B cell (primary cell): ENCODE measurements around the gene DLST. TPM values are rescaled to one million over a fixed set of nuclear protein-coding genes. Genes with fewer than 3 reads are reported as not detected.

Experiments used
- ATAC-seq: fragments of 200-7000 bp; cut with Tn5 transposase; one replicate; pipeline ENCODE4 v1.10.0; 2021; ENCODE audit warnings: low read depth, mild to moderate bottlenecking, moderate number of reproducible peaks, moderate library complexity
- CTCF ChIA-PET: fragments of 350-600 bp; sonication (Branson Sonifier 250); formaldehyde crosslinking; loops from one replicate; lab custom pipeline; 2021; ENCODE audit warnings: antibody characterized with exemption, inconsistent platforms; lab: Charles Lee
- POLR2A ChIA-PET: fragments of 350-600 bp; sonication (Branson Sonifier 250); formaldehyde crosslinking; loops from one replicate; lab custom pipeline; 2021; ENCODE audit warnings: antibody characterized with exemption; lab: Charles Lee
- DNase-seq: peaks from one replicate; pipeline ENCODE4 v3.0.0; 2013
- H2AFZ ChIP-seq: 2 replicates; pipeline ENCODE4 v1.6.1; 2012; ENCODE audit warnings: mild to moderate bottlenecking, low read depth, low read length; ENCODE audit not compliant: insufficient read depth, poor library complexity, severe bottlenecking
- H3K27ac ChIP-seq, 2 donors: 1 replicate in 1 of 2; 2 replicates in 1 of 2; pipeline ENCODE4 v1.5.1; 2012 to 2013; ENCODE audit warnings: low read length in 2 of 2, mild to moderate bottlenecking in 2 of 2, moderate library complexity in 1 of 2
- H3K27me3 ChIP-seq, 4 experiments: fragments of 200-600 bp in 1 of 4; sonication (generic) in 1 of 4; replicated peaks in 1 of 4; 1 replicate in 2 of 4; 2 replicates in 2 of 4; pipeline versions ENCODE4 v1.6.1 to v1.7.0; 2013 to 2016; ENCODE audit warnings: low read length in 3 of 4, mild to moderate bottlenecking in 2 of 4, mixed read lengths in 1 of 4, moderate library complexity in 1 of 4; ENCODE audit not compliant: insufficient read depth in 4 of 4, control insufficient read depth in 3 of 4; ENCODE audit errors: control extremely low read depth in 1 of 4
- H3K36me3 ChIP-seq, 2 experiments: replicated peaks in 1 of 2; 1 replicate in 1 of 2; 2 replicates in 1 of 2; pipeline versions ENCODE4 v1.6.1 to v1.7.1; 2013; ENCODE audit warnings: low read length in 1 of 2; ENCODE audit not compliant: insufficient read depth in 2 of 2, control insufficient read depth in 1 of 2; ENCODE audit errors: control extremely low read depth in 1 of 2, extremely low read depth in 1 of 2
- H3K4me1 ChIP-seq, 2 donors: fragments of 200-600 bp in 1 of 2; sonication (generic) in 1 of 2; 1 replicate in 1 of 2; 2 replicates in 1 of 2; pipeline versions ENCODE4 v1.5.1 to v1.6.1; 2013 to 2017; ENCODE audit warnings: low read length in 2 of 2; ENCODE audit not compliant: control insufficient read depth in 2 of 2, insufficient read depth in 2 of 2
- H3K4me2 ChIP-seq: replicated peaks from 2 replicates; pipeline ENCODE3; 2012; ENCODE audit warnings: mild to moderate bottlenecking, low read depth, low read length; ENCODE audit not compliant: poor library complexity, severe bottlenecking
- H3K4me3 ChIP-seq, 5 experiments: fragments of 200-600 bp in 1 of 5; sonication (generic) in 1 of 5; 1 replicate in 3 of 5; 2 replicates in 2 of 5; pipeline versions ENCODE4 v1.5.1 to v1.7.0; 2011 to 2016; ENCODE audit warnings: low read length in 4 of 5, mild to moderate bottlenecking in 4 of 5, low read depth in 2 of 5, control low read depth in 1 of 5, moderate library complexity in 1 of 5; ENCODE audit not compliant: insufficient read depth in 1 of 5; ENCODE audit errors: control extremely low read depth in 1 of 5, extremely low read depth in 1 of 5
- H3K79me2 ChIP-seq: fragments of 200-600 bp; sonication (generic); one replicate; pipeline ENCODE4 v1.6.0; 2016; ENCODE audit warnings: low read length; ENCODE audit not compliant: control insufficient read depth, insufficient read depth
- H3K9ac ChIP-seq: fragments of 200-600 bp; sonication (generic); 2 replicates; pipeline ENCODE4 v1.6.1; 2017; ENCODE audit warnings: mild to moderate bottlenecking, low read length, moderate library complexity
- H3K9me3 ChIP-seq, 3 donors: one replicate each; pipeline versions ENCODE4 v1.6.1 to v1.7.1; 2013; ENCODE audit warnings: low read length in 2 of 3; ENCODE audit not compliant: control insufficient read depth in 2 of 3, insufficient read depth in 1 of 3; ENCODE audit errors: control extremely low read depth in 1 of 3
- H4K20me1 ChIP-seq: 2 replicates; pipeline ENCODE4 v1.6.0; 2012; ENCODE audit warnings: mild to moderate bottlenecking, low read length; ENCODE audit not compliant: insufficient read depth, control insufficient read depth, poor library complexity, severe bottlenecking
- H3K27ac Mint-ChIP-seq: one replicate; pipeline ENCODE4 v1.8.0; 2021; ENCODE audit warnings: mixed read lengths
- H3K27me3 Mint-ChIP-seq: one replicate; pipeline ENCODE4 v1.8.0; 2021; ENCODE audit warnings: mixed read lengths
- H3K4me1 Mint-ChIP-seq: one replicate; pipeline ENCODE4 v1.8.0; 2021; ENCODE audit warnings: mixed read lengths
- H3K4me3 Mint-ChIP-seq: one replicate; pipeline ENCODE4 v1.8.0; 2021; ENCODE audit warnings: mixed read lengths
- H3K9me3 Mint-ChIP-seq: one replicate; pipeline ENCODE4 v1.8.0; 2022; ENCODE audit warnings: mixed read lengths; ENCODE audit not compliant: insufficient read depth
- CTCF ChIP-seq: fragments of 200-600 bp; IDR thresholded peaks from one replicate; pipeline ENCODE4 v1.8.0; 2022; ENCODE audit warnings: antibody characterized with exemption, mild to moderate bottlenecking
- EZH2 ChIP-seq: IDR thresholded peaks from 2 replicates; pipeline ENCODE4 v1.6.1; 2012; ENCODE audit warnings: borderline replicate concordance, low read depth, mild to moderate bottlenecking, moderate library complexity, low read length; ENCODE audit not compliant: insufficient read depth, poor library complexity, severe bottlenecking
- WGBS: methylation state at CpG from one replicate; pipeline ENCODE4 v1.1.5; 2013; ENCODE audit warnings: missing lambda C conversion rate; ENCODE audit not compliant: insufficient coverage; 5-methylcytosine and 5-hydroxymethylcytosine counted together
- intact Hi-C: fragments of 100-400 bp; cut with micrococcal nuclease; formaldehyde crosslinking; loops from one replicate; pipeline ENCODE4 v1.10.0; 2022
- polyA minus RNA-seq: library from RNA; depleted of rRNA, polyadenylated mRNA; stranded (reverse); fragments of >200 nt; gene quantifications from 2 replicates; pipeline ENCODE4 v1.2.3, GENCODE V29; 2012
- polyA plus RNA-seq: library from polyadenylated mRNA; depleted of rRNA; stranded (reverse); fragments of >200 nt; gene quantifications from 2 replicates; pipeline ENCODE4 v1.2.3, GENCODE V29; 2012
- total RNA-seq, 2 donors: library from RNA; stranded (reverse); fragments of 120-200 nt in 1 of 2; gene quantifications; 1 replicate in 1 of 2; 2 replicates in 1 of 2; pipeline versions ENCODE4 v1.2.3 to v1.2.4, GENCODE V29; 2013 to 2022

Gene DLST
- total RNA-seq (89.5 and 100 TPM in 2 replicates), polyA plus RNA-seq (73.1 and 104 TPM in 2 replicates), polyA minus RNA-seq (33.7 and 46.2 TPM in 2 replicates)
- total RNA-seq (2013): 37.2 TPM

DNA sequence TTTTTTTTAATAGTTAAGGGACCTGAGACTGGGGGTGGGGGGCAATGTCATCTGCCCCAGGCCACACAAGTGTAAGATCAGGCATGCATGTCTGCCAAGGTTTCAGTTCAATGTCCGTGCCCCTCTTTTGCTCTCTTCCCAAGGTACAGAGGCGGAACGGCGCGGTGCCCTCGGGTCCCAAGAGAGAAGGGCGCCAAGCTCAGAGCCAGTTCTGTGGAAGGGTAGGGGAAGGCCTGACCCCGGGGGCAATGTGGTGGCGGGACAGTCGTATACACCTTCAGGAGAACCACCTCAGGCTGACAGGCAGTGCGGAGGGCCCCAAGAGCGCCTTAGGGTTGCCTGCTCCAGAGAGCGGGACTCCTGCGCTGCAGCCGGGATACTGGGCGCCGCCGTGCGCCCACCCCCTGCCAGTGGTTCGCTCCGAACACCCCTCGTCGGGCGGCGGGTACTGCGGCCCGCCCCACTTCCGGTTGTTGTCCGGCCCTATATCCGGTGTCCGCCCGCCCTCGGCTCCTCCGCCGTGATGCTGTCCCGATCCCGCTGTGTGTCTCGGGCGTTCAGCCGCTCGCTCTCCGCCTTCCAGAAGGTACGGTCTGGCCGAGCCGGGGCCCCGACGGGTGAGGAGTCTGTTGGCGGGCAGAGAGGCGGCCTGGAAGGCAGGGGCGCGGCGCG, at the start of gene DLST:
TSS of gene DLST (plus strand) at position 486 of the 672 bp plus-strand sequence. CDS start at position 524, 38 bp downstream.
- peak; percentile 83 for ATAC-seq
- no peaks in the 10 kb centered on the region for H3K9me3 Mint-ChIP-seq
- ChIA-PET CTCF (interaction anchor here (2.3 to 41.3 kb wide), 3 partner anchors 19 to 207 kb away, joined by 8 to 926 read pairs (median 193); no protein-coding TSS in a partner anchor), POLR2A (interaction anchor here (0.6 to 0.7 kb wide), 4 partner anchors 426 to 775 kb away, joined by 3 to 8 read pairs (median 6); no protein-coding TSS in a partner anchor)
- H3K9ac ChIP-seq: peak within 1 kb of the TSS; percentile 88
- H3K4me1 Mint-ChIP-seq: peaks cover 58% of the 10 kb centered on the region
- TF ChIP-seq CTCF: no peak
- no peak for TF ChIP-seq EZH2
- H3K36me3 ChIP-seq: peaks cover 6 to 10% of the 10 kb centered on the region in 2 experiments
- H3K4me3 Mint-ChIP-seq: peak within 1 kb of the TSS; percentile 100
- H3K27ac ChIP-seq: peak within 1 kb of the TSS; percentile 80 to 89
- peak within 1 kb of the TSS; percentile 99 for H3K27ac Mint-ChIP-seq
- peak within 1 kb of the TSS; percentile 76 to 94 (median 79) for H3K4me3 ChIP-seq
- H3K9me3 ChIP-seq: no peaks in the 10 kb centered on the region
- H3K27me3 Mint-ChIP-seq: no peaks in the 10 kb centered on the region
- DNase-seq: peak; percentile 93
- peaks cover 39% of the 10 kb centered on the region for H4K20me1 ChIP-seq
- H3K27me3 ChIP-seq: no peaks in the 10 kb centered on the region
- H3K4me1 ChIP-seq: peaks cover 29 to 34% of the 10 kb centered on the region in 2 donors
- intact Hi-C loops: loop anchor here (1.0 kb wide), 2 partner anchors 118 to 121 kb away; partner anchors contain the start of genes EIF2B2 and YLPM1
- WGBS: under 1% methylated on average over 52 of the region's 53 CpGs
- peak within 1 kb of the TSS; percentile 97 for H2AFZ ChIP-seq
- H3K79me2 ChIP-seq: peaks cover 64% of the 10 kb centered on the region
- peak within 1 kb of the TSS; percentile 77 for H3K4me2 ChIP-seq

DNA sequence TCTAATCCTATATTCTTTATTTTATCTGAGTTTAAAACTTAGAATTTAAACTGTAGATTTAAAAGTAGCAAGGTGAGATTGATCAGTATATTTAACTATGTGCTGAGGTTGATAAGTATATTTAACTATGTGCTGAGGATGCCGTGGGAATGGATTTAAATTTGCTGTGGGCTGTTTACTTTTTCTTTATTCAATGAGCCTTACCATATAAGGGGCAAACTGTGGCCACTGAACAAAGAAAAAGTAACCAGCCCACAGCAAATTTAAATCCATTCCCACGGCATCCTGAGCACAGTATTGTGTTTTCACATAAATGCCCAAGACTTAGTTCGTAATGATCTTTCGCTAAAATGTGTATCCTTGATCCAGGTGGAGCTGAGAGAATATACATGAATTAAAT, 48.9 kb upstream of the DLST start:
- no peaks in the 10 kb centered on the region for H3K27me3 ChIP-seq
- Mint-ChIP-seq H3K4me3 (no peak overlapping the region), H3K27me3 (no peaks in the 10 kb centered on the region), H3K9me3 (no peaks in the 10 kb centered on the region), H3K4me1 (peaks cover 33% of the 10 kb centered on the region), H3K27ac (no peak overlapping the region)
- H3K9ac ChIP-seq: no peak overlapping the region
- H3K79me2 ChIP-seq: no peaks in the 10 kb centered on the region
- DNase-seq (no peak), ATAC-seq (no peak)
- peaks cover 9 to 34% of the 10 kb centered on the region in 2 experiments for H3K36me3 ChIP-seq
- H3K27ac ChIP-seq: no peak overlapping the region
- no peak overlapping the region for H3K4me2 ChIP-seq
- H3K4me1 ChIP-seq: peaks cover 31 to 34% of the 10 kb centered on the region in 2 donors
- no peaks in the 10 kb centered on the region for H3K9me3 ChIP-seq
- no peaks in the 10 kb centered on the region for H4K20me1 ChIP-seq
- H2AFZ ChIP-seq: no peak overlapping the region
- CTCF ChIA-PET: interaction anchor here (1.8 kb wide), 1 partner anchor 28 kb away, joined by 5 read pairs; no protein-coding TSS in a partner anchor
- POLR2A ChIA-PET: interaction anchor here (0.6 kb wide), 1 partner anchor 269 kb away, joined by 3 read pairs; no protein-coding TSS in a partner anchor
- WGBS: no CpG with 5 or more reads among the region's 4 CpGs
- TF ChIP-seq EZH2 (no peak), CTCF (no peak)
- intact Hi-C loops: no loop called here
- no peak overlapping the region for H3K4me3 ChIP-seq
